DND-41 (cell line): ENCODE data around the gene TCF12.

Experiments
- ATAC-seq: fragments of 200-7000 bp; cut with Tn5 transposase; 3 replicates; pipeline ENCODE4 v1.9.1; 2021; ENCODE audit warnings: low read depth; ENCODE audit not compliant: insufficient read depth
- DNase-seq: peaks from one replicate; pipeline ENCODE4 v3.0.0-alpha.2; 2020
- H2AFZ ChIP-seq: 2 replicates; pipeline ENCODE4 v1.6.0; 2012; ENCODE audit warnings: low read depth, low read length
- H3K27ac ChIP-seq: 2 replicates; pipeline ENCODE4 v1.5.1; 2012; ENCODE audit warnings: low read length, inconsistent platforms
- H3K27me3 ChIP-seq: fragments of 200-600 bp; sonication (generic); 2 replicates; pipeline ENCODE4 v1.6.0; 2012; ENCODE audit warnings: low read length, mild to moderate bottlenecking, inconsistent platforms; ENCODE audit not compliant: insufficient read depth, poor library complexity
- H3K36me3 ChIP-seq: 2 replicates; pipeline ENCODE4 v1.5.1; 2012; ENCODE audit warnings: low read length, inconsistent platforms; ENCODE audit not compliant: insufficient read depth
- H3K4me1 ChIP-seq: 2 replicates; pipeline ENCODE4 v1.5.1; 2012; ENCODE audit warnings: mild to moderate bottlenecking, low read length; ENCODE audit not compliant: insufficient read depth
- H3K4me2 ChIP-seq: 2 replicates; pipeline ENCODE4 v1.6.0; 2012; ENCODE audit warnings: mild to moderate bottlenecking, moderate library complexity, low read length, inconsistent platforms; ENCODE audit not compliant: insufficient read depth
- H3K4me3 ChIP-seq, 2 experiments: fragments of 200-600 bp in 1 of 2; shearing (Covaris generic) in 1 of 2; 2 replicates each; pipeline ENCODE4 v1.5.1; 2012 to 2016; ENCODE audit warnings: inconsistent platforms in 2 of 2, low read length in 2 of 2, mild to moderate bottlenecking in 2 of 2, low read depth in 1 of 2, moderate library complexity in 1 of 2
- H3K79me2 ChIP-seq: 2 replicates; pipeline ENCODE4 v1.6.0; 2012; ENCODE audit warnings: low read length, inconsistent platforms; ENCODE audit not compliant: insufficient read depth
- H3K9ac ChIP-seq: 2 replicates; pipeline ENCODE4 v1.6.0; 2012; ENCODE audit warnings: low read depth, mild to moderate bottlenecking, inconsistent platforms, low read length, moderate library complexity
- H3K9me3 ChIP-seq: 2 replicates; pipeline ENCODE4 v1.5.1; 2012; ENCODE audit warnings: low read length, moderate library complexity, mild to moderate bottlenecking, inconsistent platforms; ENCODE audit not compliant: insufficient read depth, severe bottlenecking
- H4K20me1 ChIP-seq: 2 replicates; pipeline ENCODE4 v1.6.0; 2012; ENCODE audit warnings: low read length; ENCODE audit not compliant: insufficient read depth
- CTCF ChIP-seq: IDR thresholded peaks from 2 replicates; pipeline ENCODE4 v1.5.1; 2012; ENCODE audit warnings: borderline replicate concordance, low read length, moderate library complexity, mild to moderate bottlenecking; ENCODE audit not compliant: poor library complexity, severe bottlenecking; ENCODE audit errors: extremely low read depth
- EZH2 ChIP-seq: IDR thresholded peaks from 3 replicates; pipeline ENCODE4 v1.6.1; 2012; ENCODE audit warnings: borderline replicate concordance, low read depth, mild to moderate bottlenecking, moderate library complexity, low read length, inconsistent platforms; ENCODE audit not compliant: severe bottlenecking

The TCF12 gene

GRCh38 chr15:57060799-57061198 lies 142.4 kb downstream of the TCF12 start:
- ATAC-seq, result no peak
- peaks cover 18% of the 10 kb centered on the region for H4K20me1 ChIP-seq
- H2AFZ ChIP-seq, result no peak overlapping the region
- H3K4me3 ChIP-seq, result no peak overlapping the region
- no peaks in the 10 kb centered on the region for H3K4me1 ChIP-seq
- H3K79me2 ChIP-seq, result peaks cover 94% of the 10 kb centered on the region
- H3K27ac ChIP-seq, result no peak overlapping the region
- no peak overlapping the region for H3K9ac ChIP-seq
- no peaks in the 10 kb centered on the region for H3K9me3 ChIP-seq
- no peak overlapping the region for H3K4me2 ChIP-seq
- 0 out of 2 replicates have a peak, but pooled peaks cover 4% of the 10 kb centered on the region for H3K36me3 ChIP-seq
- no peak for DNase-seq
- H3K27me3 ChIP-seq, result no peaks in the 10 kb centered on the region
- TF ChIP-seq CTCF (no peak), EZH2 (no peak)

DNA sequence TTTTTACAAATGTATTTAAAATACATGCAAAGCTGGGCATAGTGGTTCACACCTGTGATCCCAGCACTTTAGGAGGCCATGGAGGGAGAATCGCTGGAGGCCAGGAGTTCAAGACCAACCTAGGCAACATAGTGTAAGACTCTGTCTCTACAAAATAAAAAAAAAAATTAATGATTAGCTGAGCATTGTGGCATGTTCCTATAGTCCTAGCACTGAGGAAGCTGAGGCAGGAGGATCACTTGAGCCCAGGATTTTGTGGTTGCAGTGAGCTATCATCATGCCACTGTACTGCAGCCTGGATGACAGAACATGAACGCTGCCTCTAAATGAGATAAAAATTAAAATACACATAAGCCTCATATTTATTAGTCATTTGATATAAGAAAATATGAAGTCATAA lies 142.8 kb downstream of the TCF12 start:
- Histone ChIP-seq H3K4me2 (no peak overlapping the region), H3K27me3 (no peaks in the 10 kb centered on the region), H3K9me3 (no peaks in the 10 kb centered on the region), H3K9ac (no peak overlapping the region), H3K36me3 (0 out of 2 replicates have a peak, but pooled peaks cover 4% of the 10 kb centered on the region), H2AFZ (no peak overlapping the region), H3K27ac (no peak overlapping the region), H3K79me2 (peaks cover 92% of the 10 kb centered on the region), H4K20me1 (peaks cover 18% of the 10 kb centered on the region), H3K4me1 (no peaks in the 10 kb centered on the region), H3K4me3 (no peak overlapping the region)
- no peak for ATAC-seq
- DNase-seq, result no peak
- no peak for TF ChIP-seq CTCF
- TF ChIP-seq EZH2, result no peak

DNA sequence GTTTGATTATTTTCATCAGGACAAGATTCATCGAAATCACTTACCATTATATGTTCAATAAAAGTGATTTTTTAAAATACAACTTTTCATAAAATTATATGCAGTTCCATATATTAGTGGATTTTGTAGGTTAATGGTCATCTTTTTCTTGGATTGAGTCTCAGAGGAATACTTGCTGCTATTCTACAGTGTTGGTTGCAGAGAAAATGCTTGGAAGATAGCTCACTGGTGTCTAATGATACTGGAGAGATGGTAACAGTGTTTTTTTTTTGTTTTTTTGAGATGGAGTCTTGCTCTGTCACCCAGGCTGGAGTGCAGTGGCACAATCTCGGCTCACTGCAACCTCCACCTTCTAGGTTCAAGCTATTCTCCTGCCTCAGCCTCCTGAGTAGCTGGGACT lies 143.3 kb downstream of the TCF12 start:
- DNase-seq (no peak), ATAC-seq (no peak)
- H3K9me3 ChIP-seq, result no peaks in the 10 kb centered on the region
- H3K4me3 ChIP-seq, result no peak overlapping the region
- no peaks in the 10 kb centered on the region for H3K4me1 ChIP-seq
- H3K27ac ChIP-seq, result no peak overlapping the region
- 0 out of 2 replicates have a peak, but pooled peaks cover 4% of the 10 kb centered on the region for H3K36me3 ChIP-seq
- TF ChIP-seq CTCF, result no peak
- no peak for TF ChIP-seq EZH2
- peaks cover 90% of the 10 kb centered on the region for H3K79me2 ChIP-seq
- no peak overlapping the region for H3K9ac ChIP-seq
- no peak overlapping the region for H3K4me2 ChIP-seq
- H2AFZ ChIP-seq, result no peak overlapping the region
- H3K27me3 ChIP-seq, result no peaks in the 10 kb centered on the region
- H4K20me1 ChIP-seq, result peaks cover 18% of the 10 kb centered on the region

DNA sequence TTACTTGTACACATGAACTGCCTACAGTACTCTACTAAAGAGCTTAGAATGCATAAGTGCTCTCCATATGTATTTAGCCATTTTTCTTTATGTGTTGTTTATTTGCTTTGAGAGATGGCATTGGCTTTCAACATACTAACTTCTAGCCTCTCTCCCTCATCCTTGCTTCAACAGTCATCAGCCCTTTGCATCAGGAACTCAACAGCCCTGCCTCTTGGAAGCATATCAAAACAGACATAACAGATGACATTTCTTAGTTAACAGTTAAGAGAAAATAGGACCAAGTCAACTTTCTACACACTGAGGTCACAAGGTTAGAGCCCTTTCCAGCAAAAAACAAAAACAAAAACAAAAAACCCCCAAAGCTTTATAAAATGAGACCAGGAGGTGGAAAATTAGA lies 145.6 kb downstream of the TCF12 start:
- H3K27ac ChIP-seq, result no peak overlapping the region
- H3K36me3 ChIP-seq, result 0 out of 2 replicates have a peak, but pooled peaks cover 4% of the 10 kb centered on the region
- H3K9ac ChIP-seq, result no peak overlapping the region
- DNase-seq (no peak), ATAC-seq (no peak)
- peaks cover 4% of the 10 kb centered on the region for H4K20me1 ChIP-seq
- H3K9me3 ChIP-seq, result no peaks in the 10 kb centered on the region
- no peak overlapping the region for H2AFZ ChIP-seq
- H3K79me2 ChIP-seq, result peaks cover 86% of the 10 kb centered on the region
- no peaks in the 10 kb centered on the region for H3K4me1 ChIP-seq
- H3K27me3 ChIP-seq, result no peaks in the 10 kb centered on the region
- no peak for TF ChIP-seq EZH2
- no peak for TF ChIP-seq CTCF
- H3K4me2 ChIP-seq, result no peak overlapping the region
- no peak overlapping the region for H3K4me3 ChIP-seq
